HG02938 (cell line): ENCODE measurements around the gene MAP1LC3B.
"Not testable (repeated sequence)": the region's sequence is repeated elsewhere in the genome, so short reads cannot be mapped to it uniquely, and the experiment has no call there.

Experiments
- ATAC-seq: cut with Tn5 transposase; IDR thresholded peaks from one replicate; pipeline ENCODE4 v1.9.1; 2021; ENCODE audit warnings: mild to moderate bottlenecking, moderate library complexity; ENCODE audit not compliant: unreplicated experiment

The MAP1LC3B gene

DNA sequence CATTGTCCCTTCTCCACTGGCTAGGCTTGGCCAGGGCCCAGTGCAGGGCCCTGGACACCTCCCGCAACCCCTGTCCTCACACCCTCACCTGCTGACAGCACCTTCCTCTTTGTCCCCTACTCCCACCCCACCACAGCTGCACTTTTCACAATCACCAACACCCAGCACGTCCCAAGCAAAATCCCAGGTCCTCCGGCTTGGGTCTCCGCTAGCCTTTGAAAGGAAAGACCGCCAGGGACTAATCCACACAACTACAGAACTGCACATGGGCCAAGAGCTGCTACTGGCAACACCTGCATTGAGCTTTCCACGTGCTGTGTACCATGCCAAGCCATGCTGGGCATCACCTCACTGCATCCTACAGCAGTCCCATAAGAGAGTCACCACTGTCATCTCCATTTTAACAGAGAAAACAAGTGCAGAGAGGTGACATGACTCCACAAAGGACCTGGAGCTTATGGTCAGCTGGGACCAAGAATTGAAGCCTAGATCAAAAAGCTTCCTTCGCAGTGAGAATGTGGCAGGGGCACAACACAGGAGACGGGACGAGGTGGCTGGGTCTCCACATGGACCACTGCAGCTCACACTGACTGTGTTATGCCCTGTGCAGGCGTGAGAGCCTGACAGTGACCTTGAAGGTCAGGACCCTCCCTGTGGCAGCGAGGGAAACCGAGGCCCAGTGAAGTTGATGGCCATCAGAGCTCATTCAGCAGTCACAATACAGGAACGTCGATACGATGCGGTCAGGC, 31.1 kb upstream of the MAP1LC3B start:
- ATAC-seq: no peak

DNA sequence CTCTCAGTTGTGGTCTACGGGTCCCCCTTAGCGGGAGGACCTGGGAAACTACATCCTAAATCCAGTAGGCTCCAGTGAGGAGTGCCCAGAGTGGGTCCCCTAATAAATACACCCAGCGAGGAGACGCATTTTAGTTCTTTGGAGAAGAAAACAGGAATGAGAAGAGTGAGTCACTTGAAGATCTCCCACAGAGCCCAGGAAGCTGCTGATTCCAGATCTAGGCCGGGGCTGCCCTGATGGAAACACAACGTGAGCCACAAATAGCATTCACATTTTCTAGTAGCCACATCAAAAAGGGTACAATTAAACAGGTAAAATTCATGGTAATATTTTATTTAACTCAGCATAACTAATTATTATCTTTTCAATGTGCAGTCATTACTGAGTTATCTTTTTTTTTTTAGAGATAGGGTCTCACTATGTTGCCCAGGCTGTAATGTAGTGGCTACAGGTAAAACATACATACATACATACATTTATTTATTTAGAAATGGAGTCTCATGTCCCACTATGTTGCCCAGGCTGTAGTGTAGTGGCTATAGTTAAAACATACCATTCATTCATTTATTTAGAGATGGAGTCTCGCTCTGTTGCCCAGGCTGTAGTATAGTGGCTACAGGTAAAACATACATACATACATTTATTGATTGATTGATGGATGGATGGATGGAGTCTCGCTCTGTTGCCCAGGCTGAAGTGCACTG, 30.1 kb upstream of the MAP1LC3B start:
- ATAC-seq: no peak

DNA sequence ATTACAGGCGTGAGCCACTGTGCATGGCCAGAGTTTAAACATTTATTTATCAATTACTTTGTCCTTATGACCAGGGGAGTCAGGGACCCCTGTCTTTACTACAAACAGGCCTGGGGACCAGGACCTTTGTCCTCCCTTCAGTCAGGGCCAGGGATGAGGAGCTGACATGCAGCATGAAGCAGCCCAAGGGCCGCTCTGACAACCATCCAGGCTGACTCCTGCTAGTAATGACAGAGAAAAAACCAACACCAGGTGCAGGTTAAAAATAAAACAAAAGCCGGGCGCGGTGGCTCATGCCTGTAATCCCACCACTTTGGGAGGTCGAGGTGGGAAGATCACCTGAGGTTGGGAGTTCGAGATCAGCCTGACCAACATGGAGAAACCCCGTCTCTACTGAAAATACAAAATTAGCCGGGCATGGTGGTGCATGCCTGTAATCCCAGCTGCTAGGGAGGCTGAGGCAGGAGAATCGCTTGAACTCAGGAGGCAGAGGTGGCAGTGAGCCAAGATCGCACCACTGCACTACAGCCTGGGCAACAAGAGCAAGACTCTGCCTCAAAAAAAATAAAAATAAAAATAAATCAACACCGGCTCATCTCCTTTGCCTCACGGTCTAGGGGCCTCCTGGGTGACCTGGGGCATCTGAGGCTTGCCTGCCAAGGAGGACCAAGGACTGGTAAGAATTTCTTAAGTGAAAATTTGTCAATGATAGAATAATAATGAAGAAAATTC, 29.1 kb upstream of the MAP1LC3B start:
- ATAC-seq: not testable (repeated sequence)

DNA sequence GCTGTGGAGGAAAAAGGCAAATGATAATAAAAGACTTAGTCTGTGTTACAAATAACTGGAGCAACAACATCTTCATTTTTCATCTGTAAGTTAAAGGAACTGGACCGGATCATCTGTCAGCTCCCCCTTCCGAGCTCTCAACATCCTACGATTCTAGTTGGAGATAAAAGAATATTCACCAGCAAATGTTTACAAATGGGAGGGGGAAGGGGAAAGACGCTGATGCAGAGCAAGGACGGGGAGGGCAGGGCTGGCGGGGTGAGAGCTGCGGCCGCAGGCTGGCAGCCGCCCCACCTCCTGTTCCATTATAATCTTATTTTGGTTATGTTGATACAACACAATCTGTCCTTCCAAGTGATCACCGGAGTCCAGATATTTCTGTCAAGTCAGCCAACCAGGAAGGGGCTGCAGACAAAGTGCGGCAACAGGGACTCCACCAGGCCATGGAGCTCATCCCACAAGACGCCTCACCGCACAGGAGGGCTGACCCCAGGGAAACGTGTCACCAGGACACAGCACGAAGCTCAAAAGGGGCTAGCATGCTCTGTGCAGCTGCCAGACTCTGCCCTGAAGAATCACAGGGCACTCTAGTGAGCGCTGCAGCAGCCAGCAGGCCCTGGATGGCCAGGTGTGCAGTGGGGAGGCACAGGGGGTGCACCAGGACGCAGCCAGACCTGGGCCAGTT, 28.2 kb upstream of the MAP1LC3B start:
- ATAC-seq: no peak

DNA sequence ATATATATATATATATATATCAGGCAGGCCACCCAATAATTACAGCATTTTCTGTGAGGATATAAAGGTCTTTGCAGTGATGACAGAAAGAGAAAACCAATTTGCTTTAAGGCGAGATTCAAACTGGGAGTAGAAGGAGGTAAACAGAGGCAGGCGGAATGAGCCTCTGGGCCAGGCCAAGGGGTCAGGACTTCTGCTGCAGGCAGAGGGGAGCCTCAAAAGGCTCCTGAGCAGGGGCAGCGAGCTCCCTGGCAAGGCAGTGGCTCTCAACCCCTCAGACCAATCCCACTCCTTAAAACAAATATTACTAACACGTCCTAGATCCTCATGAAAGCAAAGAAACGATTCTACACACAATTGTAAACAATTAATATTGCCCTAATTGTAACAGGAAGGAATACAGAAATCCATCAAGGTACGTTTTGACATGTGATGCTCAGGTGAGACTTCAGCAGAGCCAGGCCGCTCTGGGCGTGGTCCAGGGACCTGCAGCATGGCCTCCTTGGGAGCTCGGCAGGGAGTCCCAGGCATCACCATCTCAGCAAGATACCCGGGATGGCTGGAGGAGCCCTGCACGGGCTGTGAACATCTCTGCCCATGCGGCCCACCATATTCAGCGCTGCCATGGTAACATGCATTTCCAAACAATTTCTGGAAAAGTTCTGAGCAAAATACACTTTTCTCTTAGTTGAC, 27.0 kb upstream of the MAP1LC3B start:
- ATAC-seq: no peak

DNA sequence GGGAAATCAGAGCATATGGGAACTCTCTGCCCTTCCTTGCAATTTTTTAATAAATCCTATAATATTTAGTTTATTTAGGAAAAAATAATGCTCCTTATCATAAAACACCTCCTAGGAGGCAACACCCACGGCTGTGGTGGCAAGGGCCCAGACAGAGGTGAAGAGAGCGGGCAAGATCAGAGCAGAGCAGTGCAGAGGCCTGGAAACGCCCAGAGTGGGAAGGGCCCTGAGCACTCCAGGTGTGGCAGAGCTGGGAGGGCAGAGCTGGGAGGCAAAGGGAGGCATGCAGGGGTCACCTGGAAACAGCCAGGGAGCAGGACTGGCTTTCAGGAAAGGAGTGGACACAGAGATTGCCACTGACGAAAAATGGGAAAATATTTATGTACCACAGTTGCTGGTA, 25.8 kb upstream of the MAP1LC3B start:
- no peak for ATAC-seq

DNA sequence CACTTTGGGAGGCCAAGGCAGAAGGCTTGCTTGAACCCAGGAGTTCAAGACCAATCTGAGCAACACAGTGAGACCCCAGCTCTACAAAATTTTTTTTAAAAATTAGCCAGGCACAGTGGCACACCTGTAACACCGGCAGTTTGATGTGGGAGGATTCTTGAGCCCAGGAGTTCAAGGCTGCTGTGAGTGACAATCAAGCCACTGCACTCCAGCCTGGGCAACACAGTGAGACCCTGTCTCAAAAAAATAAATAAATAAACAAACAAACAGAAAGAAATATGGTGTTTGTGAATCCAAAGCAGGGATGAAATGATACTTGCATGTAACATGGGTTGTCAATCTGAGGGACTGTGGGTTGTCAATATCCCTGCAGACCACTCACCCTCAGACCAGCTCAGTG, 25.2 kb upstream of the MAP1LC3B start:
- ATAC-seq: no peak

DNA sequence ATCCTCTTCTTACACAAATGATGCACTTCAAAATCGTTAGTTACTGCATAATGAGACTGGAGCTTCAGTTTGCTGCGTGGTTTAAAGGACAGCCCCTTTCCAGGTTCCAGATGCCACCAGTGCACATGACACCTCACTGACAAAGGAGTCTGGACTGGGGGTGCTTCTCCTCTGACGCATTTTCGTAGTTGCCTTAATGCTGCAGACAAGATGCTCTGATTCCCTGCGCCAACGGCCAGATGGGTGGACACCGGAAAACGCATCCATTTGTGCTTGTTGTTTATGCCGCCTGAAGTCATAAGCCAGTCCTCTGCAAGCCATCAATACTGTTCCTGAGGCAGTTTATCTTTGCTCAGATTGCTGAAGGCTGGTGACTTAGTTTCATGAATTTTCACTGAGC, 24.6 kb upstream of the MAP1LC3B start:
- no peak for ATAC-seq

DNA sequence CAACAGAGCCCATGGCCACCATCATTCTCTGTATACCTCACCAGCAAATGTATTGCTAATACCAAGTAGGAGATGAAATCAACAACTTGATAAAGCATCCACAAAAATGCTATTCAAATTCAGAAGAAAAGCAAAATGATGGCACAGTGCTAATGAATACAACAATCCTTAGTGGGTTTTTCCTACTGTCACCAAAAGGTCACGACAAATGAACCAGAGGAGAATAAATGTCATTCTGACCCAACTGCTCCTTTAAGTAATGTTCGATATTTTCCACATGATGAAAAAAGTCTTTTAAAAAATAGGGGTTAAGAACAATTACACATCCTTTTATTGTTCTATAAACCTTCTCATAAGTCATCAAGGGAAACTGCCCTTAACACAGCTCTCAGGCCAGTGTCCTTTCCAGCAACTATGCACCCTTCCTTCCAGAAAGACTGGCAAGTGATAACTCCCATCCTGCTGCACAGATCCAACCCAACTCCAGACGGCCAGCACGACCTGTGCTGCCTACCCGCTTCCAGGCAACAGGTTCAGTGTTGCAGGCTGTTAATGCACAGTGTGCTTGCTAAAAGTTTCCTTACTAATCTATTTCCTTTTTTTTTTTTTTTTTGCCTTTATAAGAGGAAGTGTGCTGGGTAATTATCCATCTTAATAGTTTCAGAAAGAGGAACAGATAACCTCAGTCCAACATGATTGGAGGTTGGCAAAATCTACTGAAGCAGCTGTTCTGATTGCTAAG, 23.9 kb upstream of the MAP1LC3B start:
- ATAC-seq: no peak

DNA sequence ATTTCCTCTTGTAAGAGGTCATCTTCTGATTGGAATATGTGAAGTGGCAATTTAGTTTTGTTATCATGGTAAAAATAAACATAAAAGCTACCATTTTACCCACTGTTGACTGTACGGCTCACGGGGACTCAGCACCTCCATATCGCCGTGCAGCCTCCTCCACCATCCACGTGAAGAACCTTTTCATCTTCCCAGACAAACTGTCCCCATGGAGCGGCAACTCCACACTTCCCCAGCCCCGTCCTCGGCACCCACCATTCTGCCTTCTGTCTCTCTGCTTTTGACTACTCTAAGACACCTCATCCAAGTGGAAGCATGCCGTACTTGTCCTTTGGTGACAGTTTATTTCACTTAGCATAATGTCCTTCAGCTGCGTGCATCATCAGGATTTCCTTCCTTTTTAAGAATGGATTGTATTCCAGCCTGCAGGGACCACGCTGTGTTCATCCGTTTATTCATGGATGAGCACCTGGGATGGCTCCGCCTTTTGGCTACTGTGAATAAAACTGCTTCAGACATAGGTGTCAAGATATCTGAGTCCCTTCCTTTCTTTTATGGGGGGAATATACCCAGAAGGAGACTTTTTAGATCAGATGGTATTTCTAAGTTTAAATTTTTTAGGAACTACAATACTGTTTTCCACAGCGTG, 22.9 kb upstream of the MAP1LC3B start:
- ATAC-seq: no peak

DNA sequence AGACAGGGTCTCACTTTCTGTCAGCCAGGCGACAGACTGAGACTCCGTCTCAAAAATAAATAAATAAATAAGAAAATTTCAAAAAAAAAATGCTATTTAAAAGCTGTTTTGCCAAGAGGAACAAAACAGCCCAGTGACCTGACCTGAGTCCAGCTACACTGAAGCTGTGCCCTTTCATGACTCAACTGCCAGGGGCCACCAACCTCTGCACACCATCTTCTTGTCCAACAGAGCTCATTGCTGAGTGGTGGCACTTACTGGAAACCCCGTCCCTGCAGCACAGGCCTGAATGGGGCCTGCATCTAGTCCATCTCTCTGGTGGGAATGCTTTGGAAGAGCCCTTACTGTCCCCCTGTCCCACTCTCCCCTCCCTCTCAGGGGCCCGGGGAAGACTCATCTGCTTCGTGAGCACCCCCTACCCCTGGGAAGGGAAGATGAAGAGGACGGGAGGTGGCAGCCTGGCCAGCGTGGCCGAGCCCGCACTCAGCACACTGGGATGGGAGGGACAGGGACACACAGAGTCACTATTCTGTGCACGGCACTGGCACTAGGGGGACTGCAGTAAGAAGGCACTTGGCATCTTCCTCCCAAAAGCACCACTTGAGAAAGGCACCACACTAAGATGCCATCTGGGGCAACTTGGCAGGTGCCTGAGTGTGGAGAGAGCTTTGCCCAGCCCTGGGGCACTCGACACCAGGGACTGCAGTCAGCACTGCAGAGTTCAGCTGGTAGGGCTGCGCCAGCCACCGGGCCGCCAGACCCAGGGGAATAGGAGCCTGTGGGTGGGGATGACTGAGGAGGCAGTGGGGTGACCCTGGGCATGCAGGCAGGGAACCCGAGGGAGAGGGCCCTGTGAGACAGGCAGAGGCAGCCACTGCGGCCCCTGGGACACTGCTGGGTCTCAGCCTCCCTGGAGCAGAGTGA, 22.1 kb upstream of the MAP1LC3B start:
- ATAC-seq: no peak

DNA sequence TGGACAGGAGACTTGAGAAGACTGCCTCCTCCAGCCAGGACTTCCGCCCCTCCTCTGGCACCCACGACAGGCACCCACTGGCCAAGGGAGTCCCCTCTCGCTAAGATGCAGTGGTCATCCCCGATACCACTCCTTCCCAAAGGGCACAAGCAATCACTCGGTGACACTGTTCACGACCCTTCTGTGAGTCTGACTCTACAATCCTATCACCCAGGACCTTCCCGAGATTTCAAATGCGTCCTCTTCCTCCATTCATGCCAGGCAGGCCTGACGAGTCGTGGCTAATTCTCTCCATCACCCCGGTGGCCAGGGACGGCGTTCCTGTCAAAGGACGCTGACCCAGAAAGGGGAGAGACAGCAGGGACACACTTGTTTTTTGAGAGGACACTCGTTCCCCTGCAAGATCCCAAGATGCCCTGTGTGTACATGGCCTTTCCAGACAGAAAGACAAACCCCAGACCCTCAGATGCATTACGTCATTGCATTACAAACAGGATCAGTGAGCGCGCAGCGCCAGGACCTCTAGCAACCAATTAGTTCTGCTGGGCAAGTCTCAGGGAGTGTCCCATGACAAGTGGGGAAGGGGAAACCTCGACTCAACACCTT, 20.8 kb upstream of the MAP1LC3B start:
- no peak for ATAC-seq

DNA sequence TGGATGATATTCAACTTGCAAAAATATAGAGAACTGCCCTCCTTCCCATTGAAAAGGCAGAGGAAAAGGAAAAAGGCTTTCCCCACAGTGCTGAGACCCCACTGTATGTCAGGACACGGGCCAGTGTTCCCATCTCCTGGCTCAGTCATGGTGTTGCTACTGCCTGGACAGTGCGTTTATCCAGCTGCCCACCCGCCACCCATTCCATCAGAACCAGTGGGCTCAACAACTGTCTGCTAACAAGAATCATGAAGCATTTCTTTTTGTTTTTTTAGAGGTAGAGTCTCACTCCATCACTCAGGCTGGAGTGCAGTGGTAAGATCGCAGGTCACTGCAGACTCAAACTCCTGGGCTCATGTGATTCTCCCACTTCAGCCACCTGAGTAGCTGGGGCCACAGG, 19.8 kb upstream of the MAP1LC3B start:
- no peak for ATAC-seq

DNA sequence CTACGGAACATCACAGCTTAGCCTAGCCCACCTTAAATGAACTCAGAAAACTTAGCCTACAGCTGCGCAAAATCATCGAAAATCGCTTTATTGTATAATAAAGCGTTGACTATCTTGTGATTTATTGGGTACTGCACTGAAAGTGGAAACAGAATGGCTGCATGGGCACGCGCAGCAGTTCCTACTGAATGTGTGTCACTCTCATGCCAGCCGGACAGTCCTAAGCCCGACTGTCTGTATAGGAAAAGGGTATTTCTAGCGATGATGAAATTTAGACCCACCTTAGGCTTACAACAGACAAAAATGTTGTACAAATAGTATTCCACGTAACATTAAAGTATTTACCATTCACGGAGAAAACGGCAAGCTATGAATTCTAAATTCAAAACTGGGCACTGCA, 17.8 kb upstream of the MAP1LC3B start:
- ATAC-seq: no peak

DNA sequence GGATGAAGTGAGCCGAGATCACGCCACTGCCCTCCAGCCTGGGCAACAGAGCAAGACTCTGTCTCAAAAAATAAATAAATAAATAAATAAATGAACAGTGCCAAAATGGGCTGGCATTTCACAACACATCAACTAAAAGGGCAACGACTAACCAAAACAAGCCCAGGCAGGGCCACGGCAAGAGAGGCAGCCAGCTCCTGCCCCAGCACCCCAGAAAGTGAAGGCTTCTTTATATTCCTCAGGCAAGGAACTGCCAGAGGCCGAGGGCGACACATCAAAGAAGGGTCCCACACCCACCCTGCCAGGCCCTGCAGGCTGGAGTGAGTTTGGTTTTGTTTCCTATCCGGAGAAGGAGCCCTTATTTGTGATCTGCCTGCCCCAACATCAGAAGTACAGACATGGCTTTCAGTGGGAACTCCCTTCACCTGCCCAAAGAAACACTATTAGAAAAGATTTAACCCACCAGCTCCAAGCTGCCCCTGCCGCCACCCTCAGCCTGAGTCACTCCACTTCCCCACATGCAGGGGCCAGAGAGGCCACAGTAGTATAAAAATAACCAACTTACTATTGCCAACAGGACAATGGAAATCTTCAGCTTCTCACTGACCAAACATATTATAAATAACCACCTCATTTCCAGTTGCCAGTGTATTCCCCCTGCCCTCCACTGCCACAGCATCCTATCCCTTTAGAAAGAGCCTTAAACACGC, 16.6 kb upstream of the MAP1LC3B start:
- no peak for ATAC-seq

DNA sequence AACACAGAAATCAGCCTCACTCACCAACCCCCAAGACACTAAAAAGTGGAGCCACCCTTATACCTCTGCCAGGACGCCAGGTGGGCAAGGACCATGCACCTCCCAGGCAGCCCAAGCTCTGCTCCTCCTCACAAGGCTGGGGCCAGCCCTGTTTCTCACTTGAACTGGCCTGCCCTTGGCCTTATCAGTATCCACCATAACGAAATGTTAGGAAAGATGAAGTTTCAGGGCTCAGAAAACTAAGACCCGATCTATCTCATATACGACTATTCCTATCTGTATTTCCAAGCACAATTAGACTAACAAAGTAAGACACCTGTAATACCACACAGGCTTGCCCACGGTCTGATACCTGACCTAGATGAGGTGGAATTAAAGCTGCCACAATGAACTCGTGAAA, 15.5 kb upstream of the MAP1LC3B start:
- no peak for ATAC-seq

DNA sequence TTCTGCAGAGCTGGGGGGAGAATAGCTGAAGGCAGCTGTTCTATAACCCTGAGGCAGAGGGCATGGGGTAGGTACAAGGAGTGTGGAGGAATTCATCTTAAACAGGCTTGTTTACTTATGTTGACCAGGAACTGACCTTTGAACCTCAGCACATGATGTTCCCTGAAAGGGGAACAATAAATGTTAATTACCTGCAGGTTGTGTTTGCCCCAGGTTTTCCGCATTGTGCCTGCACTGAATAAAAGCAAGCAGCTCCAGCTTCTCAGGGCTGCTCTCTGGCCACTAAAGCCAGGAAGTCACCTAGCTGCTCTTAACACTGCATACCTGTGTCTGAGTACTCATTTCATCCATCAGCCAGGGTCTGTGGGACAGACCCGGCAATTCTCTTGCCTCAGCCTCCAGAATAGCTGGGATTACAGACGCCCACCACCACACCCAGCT, 12.8 kb upstream of the MAP1LC3B start:
- not testable (repeated sequence) for ATAC-seq
